Thyroid gland (tissue), 4 donors: Measurements from ENCODE around the gene DOCK3. TPM values are rescaled to one million over a fixed set of nuclear protein-coding genes. Genes with fewer than 3 reads are reported as not detected.
"Not testable (repeated sequence)": the region's sequence is repeated elsewhere in the genome, so short reads cannot be mapped to it uniquely, and the experiment has no call there.

Source experiments
- DNase-seq, 2 donors: peaks; one replicate each; pipeline ENCODE4 v3.0.0-alpha.2; 2019
- H3K27ac ChIP-seq, 3 donors: fragments of 200-600 bp; sonication (generic); 1 replicate in 2 of 3; 2 replicates in 1 of 3; pipeline ENCODE4 v1.5.1; 2016 to 2019; ENCODE audit warnings: mild to moderate bottlenecking in 1 of 3, moderate library complexity in 1 of 3
- H3K27me3 ChIP-seq: fragments of 200-600 bp; sonication (generic); one replicate; pipeline ENCODE4 v1.5.1; 2019
- H3K36me3 ChIP-seq, 2 donors: fragments of 200-600 bp; sonication (generic); one replicate each; pipeline ENCODE4 v1.5.1; 2016 to 2019
- H3K4me1 ChIP-seq, 2 donors: fragments of 200-600 bp; sonication (generic); one replicate each; pipeline ENCODE4 v1.5.1; 2017 to 2019
- H3K4me3 ChIP-seq, 3 donors: fragments of 200-600 bp; sonication (generic); replicated peaks in 1 of 3; 1 replicate in 2 of 3; 2 replicates in 1 of 3; pipeline ENCODE4 v1.5.1; 2016; ENCODE audit warnings: mild to moderate bottlenecking in 1 of 3
- H3K9me3 ChIP-seq: fragments of 200-600 bp; sonication (generic); one replicate; pipeline ENCODE4 v1.5.1; 2017
- POLR2A ChIP-seq, 2 donors: fragments of 450-650 bp; IDR thresholded peaks; one replicate each; pipeline ENCODE4 v1.6.1; 2017; ENCODE audit warnings: antibody characterized with exemption in 2 of 2, mild to moderate bottlenecking in 2 of 2, moderate library complexity in 1 of 2
- WGBS, 2 donors: methylation state at CpG; one replicate each; pipeline ENCODE4 v1.1.5; 2017; 5-methylcytosine and 5-hydroxymethylcytosine counted together
- intact Hi-C: fragments of 100-400 bp; cut with DNase I; formaldehyde crosslinking; loops from one replicate; pipeline ENCODE4 v1.15.1; 2023
- total RNA-seq, 4 donors: library from RNA; depleted of rRNA; stranded (reverse); fragments of >200 nt; gene quantifications; one replicate each; pipeline ENCODE4 v1.2.3, GENCODE V29; 2016
- TF ChIP-seq, protein P1 (sequence below), 6 experiments: fragments of 200-600 bp in 3 of 6; fragments of 450-650 bp in 3 of 6; sonication (generic) in 3 of 6; IDR thresholded peaks; one replicate each; pipeline ENCODE4 v1.5.1; 2016 to 2019; ENCODE audit warnings: antibody characterized with exemption in 6 of 6, mild to moderate bottlenecking in 2 of 6, inconsistent platforms in 1 of 6, moderate library complexity in 1 of 6

Gene DOCK3
- total RNA-seq, 4 donors from 2014 or later = 15.7 to 54.2 (median 21.1) TPM

DNA sequence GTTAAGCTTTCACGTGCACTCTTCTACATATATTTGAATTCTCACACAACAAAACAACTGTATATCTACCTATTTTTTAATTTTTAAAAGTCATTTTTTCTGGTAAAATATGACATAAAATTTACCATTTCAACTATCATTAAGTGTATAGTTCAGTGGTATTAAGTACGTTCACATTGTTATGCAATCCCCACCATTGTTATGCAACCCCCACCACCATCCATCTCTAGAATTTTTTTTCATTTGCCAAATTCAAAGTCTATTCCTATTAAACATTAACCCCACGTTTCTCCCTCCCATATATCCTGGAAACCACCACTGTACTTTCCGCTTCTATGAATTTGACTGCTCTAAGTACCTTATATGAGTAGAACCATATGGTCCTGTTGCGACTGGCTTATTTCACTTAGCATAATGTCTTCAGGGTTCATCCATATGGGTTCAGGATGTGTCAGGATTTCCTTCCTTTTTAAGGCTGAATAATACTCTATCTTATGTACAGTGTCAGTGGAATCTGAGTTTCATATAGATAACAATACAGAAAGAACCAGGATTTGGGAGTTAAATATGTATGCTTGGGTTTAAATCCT is 279.2 kb downstream of the DOCK3 start:
- Histone ChIP-seq H3K4me3 (no peak overlapping the region), H3K27me3 (no peaks in the 10 kb centered on the region), H3K36me3 (no peaks in the 10 kb centered on the region), H3K9me3 (no peaks in the 10 kb centered on the region), H3K4me1 (no peaks in the 10 kb centered on the region), H3K27ac (no peak overlapping the region)
- no peak for DNase-seq
- TF ChIP-seq, protein P1, sequence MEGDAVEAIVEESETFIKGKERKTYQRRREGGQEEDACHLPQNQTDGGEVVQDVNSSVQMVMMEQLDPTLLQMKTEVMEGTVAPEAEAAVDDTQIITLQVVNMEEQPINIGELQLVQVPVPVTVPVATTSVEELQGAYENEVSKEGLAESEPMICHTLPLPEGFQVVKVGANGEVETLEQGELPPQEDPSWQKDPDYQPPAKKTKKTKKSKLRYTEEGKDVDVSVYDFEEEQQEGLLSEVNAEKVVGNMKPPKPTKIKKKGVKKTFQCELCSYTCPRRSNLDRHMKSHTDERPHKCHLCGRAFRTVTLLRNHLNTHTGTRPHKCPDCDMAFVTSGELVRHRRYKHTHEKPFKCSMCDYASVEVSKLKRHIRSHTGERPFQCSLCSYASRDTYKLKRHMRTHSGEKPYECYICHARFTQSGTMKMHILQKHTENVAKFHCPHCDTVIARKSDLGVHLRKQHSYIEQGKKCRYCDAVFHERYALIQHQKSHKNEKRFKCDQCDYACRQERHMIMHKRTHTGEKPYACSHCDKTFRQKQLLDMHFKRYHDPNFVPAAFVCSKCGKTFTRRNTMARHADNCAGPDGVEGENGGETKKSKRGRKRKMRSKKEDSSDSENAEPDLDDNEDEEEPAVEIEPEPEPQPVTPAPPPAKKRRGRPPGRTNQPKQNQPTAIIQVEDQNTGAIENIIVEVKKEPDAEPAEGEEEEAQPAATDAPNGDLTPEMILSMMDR (IDR thresholded peaks at IDR 0.05) = no peak
- TF ChIP-seq POLR2A (IDR thresholded peaks at IDR 0.05) = no peak
- intact Hi-C loops = no loop called here
- WGBS, 2 donors = 79 to 89% methylated on average over 5 of the region's 5 CpGs

DNA sequence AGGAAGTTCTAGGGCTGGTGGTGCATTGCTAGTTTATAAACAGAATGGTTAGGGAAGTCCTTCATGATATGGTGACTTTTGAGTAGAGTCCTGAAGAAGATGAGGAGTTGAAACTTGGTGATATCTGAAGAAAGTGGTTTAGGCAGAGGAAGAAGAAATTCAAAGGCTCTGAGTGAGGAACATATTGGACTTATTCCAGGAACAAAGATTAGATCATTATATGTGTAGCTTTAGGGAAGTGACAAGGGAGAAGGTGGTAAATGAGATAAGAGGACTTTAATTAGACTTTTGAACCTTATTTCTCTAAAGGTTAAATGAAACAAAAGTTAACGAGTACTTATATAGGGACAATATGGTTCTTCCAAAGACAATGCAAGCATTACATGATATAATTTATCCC is 286.7 kb downstream of the DOCK3 start:
- no peak for DNase-seq
- no peak overlapping the region for H3K27ac ChIP-seq
- intact Hi-C loops = no loop called here
- H3K36me3 ChIP-seq = no peaks in the 10 kb centered on the region
- 82 to 85% methylated on average over 1 of the region's 1 CpG for WGBS, 2 donors
- H3K4me1 ChIP-seq = no peaks in the 10 kb centered on the region
- H3K4me3 ChIP-seq = no peak overlapping the region
- H3K9me3 ChIP-seq = no peaks in the 10 kb centered on the region
- TF ChIP-seq POLR2A (IDR thresholded peaks at IDR 0.05) = no peak
- no peaks in the 10 kb centered on the region for H3K27me3 ChIP-seq

DNA sequence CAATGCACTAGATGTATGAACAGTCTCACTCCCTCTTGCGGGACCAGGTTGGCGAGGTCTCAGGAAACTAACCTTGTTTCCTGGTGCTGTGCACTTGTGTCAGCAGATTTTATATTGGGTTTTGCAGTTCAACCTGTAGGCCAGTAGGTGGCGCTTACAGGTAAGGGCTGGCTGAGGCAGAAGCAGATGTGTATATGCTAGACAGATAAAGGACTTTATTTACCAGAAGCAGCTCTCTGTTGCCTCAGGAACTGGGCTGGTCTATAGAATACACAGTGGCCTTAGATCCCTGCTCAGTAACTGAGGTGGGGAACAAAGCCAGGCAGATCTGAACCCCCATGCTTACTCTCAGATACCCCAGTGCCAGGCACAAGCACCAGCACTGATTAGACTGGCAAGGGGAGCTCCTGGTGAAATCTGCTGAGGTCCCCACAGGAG is 296.8 kb downstream of the DOCK3 start:
- WGBS, 2 donors = 10 to 18% methylated on average over 3 of the region's 3 CpGs
- Histone ChIP-seq H3K4me3 (no peak overlapping the region), H3K36me3 (no peaks in the 10 kb centered on the region), H3K4me1 (no peaks in the 10 kb centered on the region), H3K9me3 (no peaks in the 10 kb centered on the region), H3K27ac (no peak overlapping the region), H3K27me3 (no peaks in the 10 kb centered on the region)
- intact Hi-C loops = no loop called here
- TF ChIP-seq, protein P1 (IDR thresholded peaks at IDR 0.05) = peak; percentile 30 to 73 (median 58)
- TF ChIP-seq POLR2A (IDR thresholded peaks at IDR 0.05) = no peak
- peak; percentile 26 to 43 for DNase-seq

- no peak for TF ChIP-seq POLR2A (IDR thresholded peaks at IDR 0.05)
- TF ChIP-seq, protein P1 (IDR thresholded peaks at IDR 0.05) = no peak
- H3K27me3 ChIP-seq = no peaks in the 10 kb centered on the region
- no peaks in the 10 kb centered on the region for H3K9me3 ChIP-seq
- no peak overlapping the region for H3K27ac ChIP-seq
- H3K36me3 ChIP-seq = no peaks in the 10 kb centered on the region
- no peak for DNase-seq
- 75 to 90% methylated on average over 2 of the region's 2 CpGs for WGBS, 2 donors
- H3K4me3 ChIP-seq = no peak overlapping the region
- intact Hi-C loops = no loop called here
- H3K4me1 ChIP-seq = no peaks in the 10 kb centered on the region
Observed at GRCh38 chr3:50972029-50972428, 297.3 kb downstream of the DOCK3 start.

GRCh38 chr3:50978586-50978985 is 303.9 kb downstream of the DOCK3 start:
- H3K9me3 ChIP-seq, H3K4me1 ChIP-seq, H3K36me3 ChIP-seq, H3K4me3 ChIP-seq, DNase-seq, intact Hi-C loops, H3K27me3 ChIP-seq, H3K27ac ChIP-seq: not testable (repeated sequence)
- 83 to 95% methylated on average over 14 to 18 of the region's 18 CpGs for WGBS, 2 donors

DNA sequence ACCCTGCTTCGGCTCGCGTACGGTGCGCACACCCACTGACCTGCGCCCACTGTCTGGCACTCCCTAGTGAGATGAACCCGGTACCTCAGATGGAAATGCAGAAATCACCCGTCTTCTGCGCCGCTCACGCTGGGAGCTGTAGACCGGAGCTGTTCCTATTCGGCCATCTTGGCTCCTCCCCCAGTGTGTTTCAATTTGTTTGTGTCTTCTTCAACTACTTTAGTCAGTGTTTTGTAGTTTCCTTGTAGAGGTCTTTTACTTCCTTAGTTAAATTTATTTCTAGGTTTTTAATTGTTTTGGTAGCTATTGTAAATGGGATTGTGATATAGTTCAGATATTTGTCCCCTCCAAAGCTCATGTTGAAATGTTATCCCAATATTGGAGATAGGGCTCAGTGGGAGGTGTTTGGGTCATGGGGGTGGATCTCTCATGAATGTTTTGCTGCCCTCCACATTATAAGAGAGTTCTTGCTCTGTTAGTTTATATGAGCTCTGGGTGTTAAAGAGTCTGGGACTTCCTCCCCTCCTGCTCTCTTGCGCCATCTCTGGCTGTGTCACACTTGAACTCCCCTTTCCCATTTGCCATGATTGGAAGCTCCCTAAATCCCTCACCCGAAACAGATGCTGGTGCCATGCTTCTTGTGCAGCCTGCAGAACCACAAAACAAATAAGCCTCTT is 304.4 kb downstream of the DOCK3 start:
- H3K9me3 ChIP-seq = no peaks in the 10 kb centered on the region
- H3K27me3 ChIP-seq = no peaks in the 10 kb centered on the region
- no peak overlapping the region for H3K4me3 ChIP-seq
- no peak overlapping the region for H3K27ac ChIP-seq
- 95 to 97% methylated on average over 15 of the region's 15 CpGs for WGBS, 2 donors
- no peak for DNase-seq
- intact Hi-C loops = no loop called here
- TF ChIP-seq POLR2A (IDR thresholded peaks at IDR 0.05) = no peak
- TF ChIP-seq, protein P1 (IDR thresholded peaks at IDR 0.05) = no peak
- no peaks in the 10 kb centered on the region for H3K4me1 ChIP-seq
- H3K36me3 ChIP-seq = no peaks in the 10 kb centered on the region
